Kidney capillary endothelial cell (primary cell): ENCODE measurements around the gene ZNF367.
"Not testable (repeated sequence)": the region's sequence is repeated elsewhere in the genome, so short reads cannot be mapped to it uniquely, and the experiment has no call there.

Source experiments
- DNase-seq: peaks from one replicate; pipeline ENCODE4 v3.0.0-alpha.2; 2018; ENCODE audit warnings: low spot score

Gene ZNF367

DNA sequence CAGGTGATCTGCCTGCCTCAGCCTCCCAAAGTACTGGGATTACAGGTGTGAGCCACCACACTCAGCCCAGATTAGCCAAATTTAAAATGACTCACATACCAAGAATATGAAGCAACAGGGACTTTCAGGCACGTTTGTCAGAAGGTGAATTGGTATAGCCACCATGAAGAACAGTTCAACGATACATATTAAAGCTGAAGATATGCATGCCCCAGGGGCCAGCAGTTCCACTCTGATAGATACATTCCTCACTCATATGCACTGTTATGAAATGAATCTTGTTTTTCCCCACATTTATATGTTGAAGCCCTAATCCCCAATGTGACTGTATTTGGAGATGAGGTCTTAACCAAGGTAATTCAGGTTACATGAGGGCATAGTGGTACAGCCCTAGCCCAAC is 57.2 kb downstream of the ZNF367 start:
- no peak for DNase-seq

DNA sequence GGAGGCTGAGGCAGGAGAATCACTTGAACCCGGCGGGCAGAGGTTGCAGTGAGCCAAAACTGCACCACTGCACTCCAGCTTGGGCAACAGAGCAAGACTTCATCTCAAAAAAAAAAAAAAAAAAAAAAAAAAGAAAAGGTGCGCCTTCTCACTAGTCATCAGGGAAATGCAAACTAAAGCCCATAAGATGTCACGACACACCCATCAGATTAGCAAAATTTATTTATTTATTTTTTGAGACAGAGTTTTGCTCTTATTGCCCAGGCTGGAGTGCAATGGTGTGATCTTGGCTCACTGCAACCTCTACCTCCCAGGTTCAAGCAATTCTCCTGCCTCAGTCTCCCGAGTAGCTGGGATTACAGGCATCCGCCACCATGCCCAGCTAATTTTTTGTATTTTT is 57.6 kb downstream of the ZNF367 start:
- DNase-seq, result not testable (repeated sequence)

DNA sequence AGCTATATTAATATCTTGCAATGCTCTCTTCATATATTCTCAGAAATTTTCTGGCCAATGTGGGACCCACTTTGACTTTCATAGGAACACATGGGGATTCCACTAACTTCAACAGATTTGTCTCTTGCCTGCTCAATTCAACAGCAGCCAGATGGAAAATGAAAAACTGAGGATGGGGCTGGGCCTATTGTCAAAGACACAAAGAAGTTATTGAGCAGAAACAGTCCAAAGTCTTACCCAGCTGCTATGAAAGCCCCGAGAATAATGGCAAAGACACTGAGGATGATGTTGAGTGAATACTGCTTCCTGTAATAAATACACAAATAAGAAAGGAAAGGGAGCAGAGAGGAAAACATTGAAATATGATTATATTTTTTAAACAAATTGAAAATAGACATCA is 67.3 kb downstream of the ZNF367 start:
- DNase-seq, result no peak

DNA sequence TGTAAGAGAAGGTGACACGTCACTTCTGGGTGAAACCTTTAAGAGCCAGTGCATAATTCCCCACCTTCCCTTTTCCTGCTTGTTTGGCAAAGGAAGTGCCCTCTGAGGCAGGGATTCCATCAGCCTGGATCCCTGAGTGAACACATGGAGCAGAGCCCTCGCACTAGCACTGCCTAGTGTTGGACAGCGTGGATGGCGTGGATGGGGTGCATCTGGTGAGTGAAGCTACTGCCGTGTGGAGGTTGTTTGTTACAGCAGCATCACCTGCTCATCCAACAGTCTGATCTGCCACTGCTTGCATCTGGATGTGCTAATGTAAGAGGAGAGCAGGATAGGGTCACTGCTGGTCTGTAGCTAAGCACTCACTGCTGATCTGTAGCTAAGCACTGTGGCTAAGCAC is 69.9 kb downstream of the ZNF367 start:
- no peak for DNase-seq

DNA sequence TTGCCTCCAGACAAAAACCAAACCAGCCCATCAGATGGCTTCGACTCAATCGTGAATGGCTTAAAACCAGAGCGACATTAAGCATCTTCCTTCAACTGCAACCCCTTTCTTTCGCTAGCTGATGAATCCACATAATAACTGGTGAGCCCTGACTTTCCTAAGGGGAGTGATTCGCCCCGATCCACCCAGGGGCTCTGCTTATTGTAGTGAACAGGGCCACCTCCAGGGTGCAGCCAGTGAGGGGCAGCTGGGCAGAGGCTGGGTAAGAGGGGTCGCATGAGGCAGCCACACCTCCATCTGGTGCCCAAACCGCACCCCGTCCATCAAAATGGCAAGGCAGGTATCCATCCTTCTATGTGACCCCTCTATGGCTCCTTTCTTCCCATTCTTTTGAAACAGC is 72.6 kb downstream of the ZNF367 start:
- DNase-seq, result no peak

DNA sequence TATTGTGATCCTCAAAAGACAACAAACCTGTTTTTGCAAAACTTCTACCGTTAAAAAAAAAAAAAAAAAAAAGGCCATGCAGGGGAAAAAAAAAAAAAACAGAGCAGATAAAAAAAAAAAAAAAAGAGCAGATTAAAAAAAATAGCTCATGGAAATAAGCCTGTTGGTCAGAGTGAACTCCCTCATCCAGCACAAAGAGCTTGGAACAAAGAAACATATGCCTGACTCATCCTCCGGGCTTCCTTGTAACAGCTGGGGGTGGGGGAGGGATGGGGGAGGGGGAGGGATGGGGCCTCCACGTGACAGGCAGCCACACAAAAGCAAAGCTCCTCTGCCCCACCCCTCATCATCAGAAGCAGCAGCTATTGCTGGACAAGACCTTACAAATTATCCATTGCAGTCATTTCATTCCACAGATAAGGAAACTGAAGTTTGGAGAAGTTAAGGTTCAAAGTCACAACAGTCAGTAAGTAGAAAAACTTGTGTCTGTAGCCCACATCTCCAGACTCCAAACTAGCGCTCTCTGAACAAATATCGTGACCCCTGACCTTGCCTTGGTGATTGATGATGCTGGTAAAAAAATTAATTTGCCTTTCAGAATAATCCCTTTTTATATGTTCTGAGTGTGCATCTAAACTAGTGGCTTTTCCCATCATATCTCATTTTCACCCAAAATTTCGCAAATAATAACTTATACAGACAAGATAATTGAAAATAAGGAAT is 73.6 kb downstream of the ZNF367 start:
- peak; percentile 93 for DNase-seq

DNA sequence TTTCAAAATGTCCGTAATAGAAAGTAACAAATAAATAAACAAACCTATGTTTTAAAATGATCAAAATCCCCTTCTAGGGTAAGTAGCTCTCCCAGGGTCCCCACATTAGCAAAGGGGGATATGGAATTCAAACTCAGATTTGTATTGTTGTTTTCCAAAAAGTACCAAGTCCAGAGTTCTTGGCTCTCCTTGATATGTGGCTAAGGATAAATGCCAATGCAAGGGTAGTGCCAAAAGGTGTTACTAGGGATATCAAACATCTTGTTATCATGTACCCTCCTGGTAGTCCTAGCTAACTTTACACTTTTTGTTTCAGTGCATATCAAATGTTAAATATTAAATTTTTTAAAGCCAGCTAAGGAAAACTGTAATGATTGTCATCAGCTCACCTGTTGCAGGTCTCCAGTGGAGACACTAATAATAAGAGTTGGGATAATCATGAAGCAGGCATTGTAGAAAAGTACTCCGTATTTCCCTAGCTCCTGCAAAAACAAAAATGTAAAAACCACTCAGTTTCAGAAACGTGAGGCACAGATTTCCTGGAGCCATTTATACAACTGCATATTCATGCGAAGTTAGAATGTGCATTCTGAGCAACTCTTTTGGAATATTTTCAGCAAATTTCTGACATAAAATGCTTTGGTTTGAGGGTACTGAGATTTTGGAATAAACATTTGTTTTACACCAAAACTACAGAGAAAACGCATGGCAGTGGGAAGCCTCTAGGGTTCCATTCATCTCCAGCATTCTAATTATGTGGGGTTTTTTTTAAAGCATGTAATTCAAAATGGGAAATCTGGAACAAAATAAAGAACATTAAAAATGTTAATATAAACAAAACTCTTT is 74.4 kb downstream of the ZNF367 start:
- no peak for DNase-seq

DNA sequence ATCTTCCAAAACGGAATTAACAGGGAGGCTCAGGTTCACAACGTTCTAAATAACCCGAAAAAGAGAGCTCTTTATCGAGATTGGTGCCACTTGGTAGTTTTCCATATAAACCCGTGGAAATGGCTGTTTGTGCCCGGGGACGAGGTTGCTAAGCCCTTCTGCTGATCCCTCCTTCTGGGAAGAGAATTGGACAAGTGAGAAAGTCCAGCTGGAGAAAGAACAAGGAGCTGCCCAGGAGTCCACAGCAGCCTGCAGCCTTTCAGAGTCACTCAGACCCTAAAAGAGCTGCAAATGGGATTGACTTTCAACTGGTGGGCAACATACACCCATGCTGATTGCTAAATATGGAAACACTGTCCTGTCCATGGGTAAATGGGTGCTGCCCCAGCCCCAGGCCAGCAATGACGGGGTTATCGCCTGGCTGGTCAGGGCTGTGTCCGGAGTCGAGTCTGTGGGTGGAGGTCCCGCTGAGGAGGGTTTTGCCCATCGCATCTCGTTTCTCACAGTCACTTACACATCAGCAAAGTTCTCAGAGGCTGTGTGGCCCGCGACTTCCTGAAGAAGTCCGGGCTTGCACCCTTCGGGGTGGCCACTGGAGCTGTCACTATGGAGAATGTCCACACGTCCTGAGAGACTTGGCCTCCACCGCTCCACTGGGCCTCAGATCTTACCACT is 75.5 kb downstream of the ZNF367 start:
- DNase-seq, result no peak

DNA sequence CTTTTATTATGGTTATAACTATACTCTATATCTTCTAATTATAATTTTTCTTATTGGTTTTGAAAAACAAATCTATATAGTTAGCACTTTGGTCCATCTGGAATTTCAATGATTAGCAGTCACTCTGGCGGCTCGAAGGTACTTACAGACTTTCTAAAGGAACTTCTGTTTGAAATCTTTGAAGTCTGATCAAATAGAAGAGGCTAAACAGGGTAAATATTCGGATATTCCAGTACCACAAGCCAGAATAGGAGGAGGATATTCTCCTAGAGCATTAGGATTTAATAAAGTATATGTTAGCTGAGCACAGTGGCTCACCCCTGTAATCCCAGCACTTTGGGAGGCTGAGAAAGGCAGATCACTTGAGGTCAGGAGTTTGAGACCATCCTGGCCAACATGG is 77.5 kb downstream of the ZNF367 start:
- DNase-seq, result no peak

DNA sequence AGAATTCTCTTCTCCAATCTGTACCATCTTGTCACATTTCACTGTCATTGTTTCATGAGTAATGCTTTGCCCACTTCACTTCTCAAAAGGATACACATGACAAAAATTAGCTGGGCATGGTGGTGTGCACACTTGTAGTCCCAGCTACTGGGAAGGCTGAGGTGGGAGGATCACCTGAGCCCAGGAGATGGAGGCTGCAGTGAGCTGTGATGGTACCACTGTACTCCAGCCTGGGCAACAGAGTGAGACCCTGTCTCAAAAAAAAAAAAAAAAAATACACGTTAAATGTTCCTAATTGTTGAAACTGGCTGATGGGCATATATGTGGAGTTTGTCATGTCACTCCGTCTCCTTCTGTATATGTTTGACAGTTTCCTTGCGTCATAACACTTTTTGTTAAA is 79.9 kb downstream of the ZNF367 start:
- no peak for DNase-seq
